A549 treated with dexamethasone at 1 μM for 4 hours (cell line): Measurements from ENCODE around the gene ITPK1. TPM values are rescaled to one million over a fixed set of nuclear protein-coding genes. Genes with fewer than 3 reads are reported as not detected.

Source experiments
- total RNA-seq: library from RNA; stranded (reverse); fragments of 200-300 nt; extraction: Qiagen RNA extraction; gene quantifications from 5 replicates; pipeline ENCODE4 v1.2.3, GENCODE V29; 2022

The ITPK1 gene
- total RNA-seq = 48.4 to 66.8 TPM (median 65.1 TPM) in 5 replicates

GRCh38 chr14:93115821-93116675, at the start of gene ITPK1:
Gene ITPK1 (minus strand): TSS chr14:93115925. CDS start chr14:93115163, 762 bp downstream.

GRCh38 chr14:92922883-92923743, 192.6 kb downstream of the ITPK1 start, which contains the start of gene CHGA:
Gene CHGA (plus strand): TSS chr14:92923150. CDS start chr14:92923360, 210 bp downstream.

Other genes starting within 250 kb of the ITPK1 start
- gene CHGA, start 192.8 kb downstream of the ITPK1 start, total RNA-seq = 1.4 to 3.0 TPM (median 1.6 TPM) in 5 replicates
- gene MOAP1, start 69.0 kb upstream of the ITPK1 start, total RNA-seq = 9.8 to 13.7 TPM (median 12.8 TPM) in 5 replicates
- 30.1 to 33.6 TPM (median 32.6 TPM) in 5 replicates for gene LYSET, start 69.4 kb upstream of the ITPK1 start, total RNA-seq
- 13.1 to 17.3 TPM (median 14.4 TPM) in 5 replicates for gene GON7, start 91.1 kb upstream of the ITPK1 start, total RNA-seq
- gene UBR7, start 91.3 kb upstream of the ITPK1 start, total RNA-seq = 24.0 to 27.4 TPM (median 25.9 TPM) in 5 replicates
- 9.7 to 16.2 TPM (median 14.3 TPM) in 5 replicates for gene BTBD7, start 217.1 kb upstream of the ITPK1 start, total RNA-seq
- gene COX8C, start 231.3 kb upstream of the ITPK1 start, total RNA-seq = not detected in 5 replicates